Astrocyte (in vitro differentiated cells and primary cell): Measurements from ENCODE around the gene FAM222B. TPM values are rescaled to one million over a fixed set of nuclear protein-coding genes. Genes with fewer than 3 reads are reported as not detected.

Experiments
- DNase-seq: peaks from one replicate; pipeline ENCODE4 v3.0.0-alpha.2; 2010; ENCODE audit warnings: low read depth
- FAIRE-seq: peaks from 2 replicates; lab custom pipeline; 2011; peaks lifted over from hg19 to GRCh38; lab: Jason Lieb, UNC
- H2AFZ ChIP-seq: 2 replicates; pipeline ENCODE4 v1.6.0; 2012; ENCODE audit warnings: low read depth, low read length, inconsistent platforms
- H3K27ac ChIP-seq: 2 replicates; pipeline ENCODE4 v1.5.1; 2011; ENCODE audit warnings: low read depth, low read length, inconsistent platforms
- H3K27me3 ChIP-seq: 2 replicates; pipeline ENCODE4 v1.6.0; 2011; ENCODE audit warnings: low read length, inconsistent platforms; ENCODE audit not compliant: insufficient read depth
- H3K36me3 ChIP-seq: 2 replicates; pipeline ENCODE4 v1.5.1; 2011; ENCODE audit warnings: low read length, inconsistent platforms; ENCODE audit not compliant: insufficient read depth
- H3K4me1 ChIP-seq: 2 replicates; pipeline ENCODE4 v1.5.1; 2011; ENCODE audit warnings: low read length, inconsistent platforms; ENCODE audit not compliant: insufficient read depth
- H3K4me2 ChIP-seq: 2 replicates; pipeline ENCODE4 v1.6.0; 2012; ENCODE audit warnings: low read length, inconsistent platforms
- H3K4me3 ChIP-seq: 2 replicates; pipeline ENCODE4 v1.5.1; 2011; ENCODE audit warnings: low read depth, mild to moderate bottlenecking, low read length, inconsistent platforms; ENCODE audit not compliant: insufficient read depth
- H3K79me2 ChIP-seq: 2 replicates; pipeline ENCODE4 v1.6.0; 2012; ENCODE audit warnings: mild to moderate bottlenecking, low read length, inconsistent platforms; ENCODE audit not compliant: insufficient read depth
- H3K9ac ChIP-seq: 2 replicates; pipeline ENCODE4 v1.6.0; 2012; ENCODE audit warnings: mild to moderate bottlenecking, low read length, inconsistent platforms
- H3K9me3 ChIP-seq: 2 replicates; pipeline ENCODE4 v1.5.1; 2012; ENCODE audit warnings: low read depth, mild to moderate bottlenecking, low read length, inconsistent platforms; ENCODE audit not compliant: insufficient read depth
- H4K20me1 ChIP-seq: 2 replicates; pipeline ENCODE4 v1.6.0; 2012; ENCODE audit warnings: low read length, inconsistent platforms; ENCODE audit not compliant: insufficient read depth
- H3K27ac Mint-ChIP-seq: one replicate; pipeline ENCODE4 v1.8.0; 2021; ENCODE audit warnings: mild to moderate bottlenecking, mixed read lengths; ENCODE audit not compliant: unreplicated experiment
- H3K27me3 Mint-ChIP-seq: one replicate; pipeline ENCODE4 v1.8.0; 2021; ENCODE audit warnings: low read depth, mixed read lengths; ENCODE audit not compliant: unreplicated experiment
- H3K36me3 Mint-ChIP-seq: one replicate; pipeline ENCODE4 v1.8.0; 2021; ENCODE audit warnings: low read depth, mixed read lengths; ENCODE audit not compliant: unreplicated experiment
- H3K4me1 Mint-ChIP-seq: one replicate; pipeline ENCODE4 v1.8.0; 2021; ENCODE audit warnings: low read depth, mixed read lengths; ENCODE audit not compliant: unreplicated experiment
- H3K4me3 Mint-ChIP-seq: one replicate; pipeline ENCODE4 v1.8.0; 2021; ENCODE audit warnings: mild to moderate bottlenecking, moderate library complexity, mixed read lengths; ENCODE audit not compliant: unreplicated experiment
- H3K9me3 Mint-ChIP-seq: one replicate; pipeline ENCODE4 v1.8.0; 2021; ENCODE audit warnings: mild to moderate bottlenecking, mixed read lengths; ENCODE audit not compliant: unreplicated experiment
- CTCF ChIP-seq: IDR thresholded peaks from 2 replicates; pipeline ENCODE4 v1.5.1; 2011; ENCODE audit warnings: low read depth, mild to moderate bottlenecking, inconsistent platforms, low read length, moderate library complexity; ENCODE audit not compliant: insufficient read depth
- EZH2 ChIP-seq: IDR thresholded peaks from 2 replicates; pipeline ENCODE4 v1.6.1; 2012; ENCODE audit warnings: mild to moderate bottlenecking, low read length, inconsistent platforms; ENCODE audit not compliant: insufficient read depth
- total RNA-seq: library from RNA; stranded (reverse); gene quantifications from 2 replicates; pipeline ENCODE4 v1.2.1, GENCODE V29; 2021

FAM222B gene
- total RNA-seq, 1 donor from 2014 or later: 53.0 TPM

- no peaks in the 10 kb centered on the region for H3K27me3 ChIP-seq
- H3K36me3 Mint-ChIP-seq: peaks cover 12% of the 10 kb centered on the region
- no peak overlapping the region for H3K4me2 ChIP-seq
- no peak overlapping the region for H3K27ac ChIP-seq
- peaks cover 79% of the 10 kb centered on the region for H4K20me1 ChIP-seq
- FAIRE-seq: no peak
- H3K36me3 ChIP-seq: peaks cover 23% of the 10 kb centered on the region
- H3K9me3 Mint-ChIP-seq: no peaks in the 10 kb centered on the region
- H3K4me3 ChIP-seq: no peak overlapping the region
- DNase-seq: no peak
- H3K79me2 ChIP-seq: peaks cover 68% of the 10 kb centered on the region
- peaks cover 10% of the 10 kb centered on the region for H3K4me1 Mint-ChIP-seq
- no peak overlapping the region for H2AFZ ChIP-seq
- no peak overlapping the region for H3K4me3 Mint-ChIP-seq
- no peak for TF ChIP-seq CTCF
- no peak for TF ChIP-seq EZH2
- peak overlapping the region; percentile 58 for H3K27ac Mint-ChIP-seq
- H3K4me1 ChIP-seq: peaks cover 29% of the 10 kb centered on the region
- no peaks in the 10 kb centered on the region for H3K27me3 Mint-ChIP-seq
- H3K9me3 ChIP-seq: no peaks in the 10 kb centered on the region
- no peak overlapping the region for H3K9ac ChIP-seq
Observed at GRCh38 chr17:28747801-28748750, 94.5 kb downstream of the FAM222B start.

GRCh38 chr17:28747051-28747691 lies 95.4 kb downstream of the FAM222B start:
- no peak overlapping the region for H3K4me3 ChIP-seq
- peaks cover 75% of the 10 kb centered on the region for H4K20me1 ChIP-seq
- no peak overlapping the region for H3K27ac Mint-ChIP-seq

More at GRCh38 chr17:28747051-28747691, 95.4 kb downstream of the FAM222B start:
- H3K27me3 ChIP-seq: no peaks in the 10 kb centered on the region
- FAIRE-seq (no peak), DNase-seq (no peak)
- Mint-ChIP-seq H3K27me3 (no peaks in the 10 kb centered on the region), H3K4me1 (peaks cover 11% of the 10 kb centered on the region), H3K36me3 (peaks cover 8% of the 10 kb centered on the region), H3K9me3 (no peaks in the 10 kb centered on the region), H3K4me3 (peak overlapping the region; percentile 94)
- H3K36me3 ChIP-seq: peaks cover 20% of the 10 kb centered on the region
- peak overlapping the region; percentile 95 for H3K4me2 ChIP-seq
- H3K9ac ChIP-seq: peak overlapping the region; percentile 92
- H3K79me2 ChIP-seq: peaks cover 68% of the 10 kb centered on the region
- H2AFZ ChIP-seq: no peak overlapping the region
- peaks cover 35% of the 10 kb centered on the region for H3K4me1 ChIP-seq
- no peak overlapping the region for H3K27ac ChIP-seq
- H3K9me3 ChIP-seq: no peaks in the 10 kb centered on the region
- TF ChIP-seq CTCF (no peak), EZH2 (no peak)
